ENCODE results near the gene RAB40A. TPM values are rescaled to one million over a fixed set of nuclear protein-coding genes. Genes with fewer than 3 reads are reported as not detected.

RAB40A gene
- total RNA-seq, 1 experiment from 2014 or later = not detected

DNA sequence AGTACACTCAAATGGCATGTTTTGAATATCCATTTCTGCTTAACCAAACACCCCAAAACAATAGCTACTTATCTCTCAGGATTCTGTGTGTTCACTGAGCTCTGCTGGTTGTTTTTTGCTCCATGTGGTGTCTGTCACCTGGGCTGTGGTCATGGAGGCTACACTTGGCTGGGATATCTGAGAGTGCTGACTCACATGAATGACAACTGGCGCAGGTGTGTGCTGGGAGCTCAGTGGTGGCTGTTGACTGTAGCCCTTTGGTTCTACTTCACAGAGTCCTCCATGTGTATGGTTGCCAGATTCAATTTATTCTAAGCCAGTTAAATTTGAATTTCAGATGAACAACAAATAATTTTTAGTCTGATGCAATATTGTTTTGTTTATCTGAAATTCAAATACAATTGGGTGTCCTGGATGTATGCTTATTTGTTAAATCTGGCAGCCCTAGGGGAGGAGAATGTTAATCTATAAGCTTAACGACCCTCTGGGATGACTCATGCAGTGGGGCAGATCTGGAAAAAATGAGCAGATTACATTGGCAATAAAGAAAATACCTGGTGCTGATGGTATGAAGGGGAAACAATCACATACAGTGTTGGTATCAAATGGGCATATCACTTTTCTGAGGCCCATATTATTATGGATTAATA, 37.8 kb upstream of the RAB40A start:
- no peaks in the 10 kb centered on the region; the same call in 1 of the 2 replicates for H3K27me3 Mint-ChIP-seq (ENCODE audit: low read depth)
- peaks cover 0 to 22% of the 10 kb centered on the region in 2 experiments; a peak in 2 of 5 replicates for H3K9me3 Mint-ChIP-seq
- H3K9ac ChIP-seq (ENCODE audit: extremely low read depth, insufficient read length, low read length) = no peak overlapping the region
- H3K56ac ChIP-seq (ENCODE audit: insufficient read length, low read depth, low read length) = no peak overlapping the region
- no peaks in the 10 kb centered on the region; the same call in 1 of the 2 replicates for H3K27me3 ChIP-seq (ENCODE audit: insufficient read depth, low read length)
- no peak overlapping the region for H4K5ac ChIP-seq (ENCODE audit: insufficient read length, low read depth, low read length)
- H3K4me1 Mint-ChIP-seq = no peaks in the 10 kb centered on the region
- no peaks in the 10 kb centered on the region for H3K4me1 ChIP-seq (ENCODE audit: insufficient read depth, low read length)
- no peaks in the 10 kb centered on the region for H4K20me1 ChIP-seq (ENCODE audit: control insufficient read depth, insufficient read depth, insufficient read length)
- no peaks in the 10 kb centered on the region for H3K9me3 ChIP-seq (ENCODE audit: control insufficient read depth, low read depth, low read length)
- H3T11ph ChIP-seq (ENCODE audit: low read length) = no peak overlapping the region
- WGBS (ENCODE audit: extremely low coverage, insufficient read length, low lambda C conversion rate) = no CpG with 5 or more reads among the region's 2 CpGs
- no peak overlapping the region for H3K14ac ChIP-seq (ENCODE audit: insufficient read depth, low read length)
- no peak overlapping the region for H4K91ac ChIP-seq (ENCODE audit: insufficient read length, low read depth, low read length)
- H3K18ac ChIP-seq (ENCODE audit: insufficient read length, low read depth, low read length) = no peak overlapping the region
- H3K4ac ChIP-seq (ENCODE audit: low read depth, low read length) = no peak overlapping the region
- no peak overlapping the region for H2BK20ac ChIP-seq (ENCODE audit: low read depth, low read length, poor library complexity, severe bottlenecking)
- no peak overlapping the region for H2BK120ac ChIP-seq (ENCODE audit: low read depth, low read length, poor library complexity, severe bottlenecking)
- no peak overlapping the region for H3K4me3 Mint-ChIP-seq
- no peak overlapping the region for H2BK15ac ChIP-seq (ENCODE audit: low read depth, low read length)
- H2BK12ac ChIP-seq (ENCODE audit: insufficient read length, low read depth, low read length) = no peak overlapping the region
- no peaks in the 10 kb centered on the region for H3K79me2 ChIP-seq (ENCODE audit: insufficient read depth, low read length)
- no peak overlapping the region for H3K23ac ChIP-seq (ENCODE audit: insufficient read length, low read depth, low read length)
- no peaks in the 10 kb centered on the region for H3K79me1 ChIP-seq (ENCODE audit: insufficient read depth, low read depth, low read length, poor library complexity, severe bottlenecking)
- no peak overlapping the region for H3K27ac ChIP-seq (ENCODE audit: insufficient read length, low read depth, low read length)
- no peak overlapping the region for H3K4me2 ChIP-seq (ENCODE audit: insufficient read depth, insufficient read length, low read length)
- DNase-seq = peak; percentile 48
- no peak overlapping the region for H3K27ac Mint-ChIP-seq
- H2BK5ac ChIP-seq (ENCODE audit: insufficient read length, low read length) = no peak overlapping the region
- TF ChIP-seq, protein P1, sequence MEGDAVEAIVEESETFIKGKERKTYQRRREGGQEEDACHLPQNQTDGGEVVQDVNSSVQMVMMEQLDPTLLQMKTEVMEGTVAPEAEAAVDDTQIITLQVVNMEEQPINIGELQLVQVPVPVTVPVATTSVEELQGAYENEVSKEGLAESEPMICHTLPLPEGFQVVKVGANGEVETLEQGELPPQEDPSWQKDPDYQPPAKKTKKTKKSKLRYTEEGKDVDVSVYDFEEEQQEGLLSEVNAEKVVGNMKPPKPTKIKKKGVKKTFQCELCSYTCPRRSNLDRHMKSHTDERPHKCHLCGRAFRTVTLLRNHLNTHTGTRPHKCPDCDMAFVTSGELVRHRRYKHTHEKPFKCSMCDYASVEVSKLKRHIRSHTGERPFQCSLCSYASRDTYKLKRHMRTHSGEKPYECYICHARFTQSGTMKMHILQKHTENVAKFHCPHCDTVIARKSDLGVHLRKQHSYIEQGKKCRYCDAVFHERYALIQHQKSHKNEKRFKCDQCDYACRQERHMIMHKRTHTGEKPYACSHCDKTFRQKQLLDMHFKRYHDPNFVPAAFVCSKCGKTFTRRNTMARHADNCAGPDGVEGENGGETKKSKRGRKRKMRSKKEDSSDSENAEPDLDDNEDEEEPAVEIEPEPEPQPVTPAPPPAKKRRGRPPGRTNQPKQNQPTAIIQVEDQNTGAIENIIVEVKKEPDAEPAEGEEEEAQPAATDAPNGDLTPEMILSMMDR (conservative IDR thresholded peaks at IDR 0.05) = no peak
- H2AFZ ChIP-seq (ENCODE audit: low read length) = no peak overlapping the region
- H3K36me3 Mint-ChIP-seq (ENCODE audit: insufficient read depth in 1 of 3, low read depth in 3 of 3) = no peaks in the 10 kb centered on the region; a peak in 1 of 7 replicates
- no peak overlapping the region for H4K8ac ChIP-seq (replicated peaks; ENCODE audit: insufficient read length, low read depth, low read length)
- no peak overlapping the region for H2AK5ac ChIP-seq (ENCODE audit: insufficient read length, low read length)
- H3K23me2 ChIP-seq (ENCODE audit: insufficient read length, low read depth, low read length, poor library complexity, severe bottlenecking) = peaks cover 7% of the 10 kb centered on the region
